ENCODE results near the gene IL1A.

DNA sequence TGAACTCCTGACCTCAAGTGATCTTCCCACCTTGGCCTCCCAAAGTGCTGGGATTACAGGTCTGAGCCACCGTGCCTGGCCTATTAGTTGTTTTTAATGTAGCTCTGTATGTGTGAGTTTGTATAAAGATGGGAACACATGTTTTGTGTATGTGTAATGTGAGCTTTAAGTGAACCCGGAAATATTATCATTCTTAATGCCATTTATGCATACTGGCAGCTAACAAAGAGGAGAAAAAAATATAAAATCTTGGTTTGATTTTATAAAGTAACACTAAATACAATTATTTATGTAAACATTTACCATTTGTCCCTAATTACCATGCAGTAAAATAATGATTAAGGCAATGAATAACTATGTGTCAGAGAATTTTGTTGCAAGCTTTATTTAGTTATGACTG lies 10.7 kb downstream of the IL1A start:
- no peak for TF ChIP-seq CTCF (IDR thresholded peaks at IDR 0.05)
- TF ChIP-seq, protein P1, sequence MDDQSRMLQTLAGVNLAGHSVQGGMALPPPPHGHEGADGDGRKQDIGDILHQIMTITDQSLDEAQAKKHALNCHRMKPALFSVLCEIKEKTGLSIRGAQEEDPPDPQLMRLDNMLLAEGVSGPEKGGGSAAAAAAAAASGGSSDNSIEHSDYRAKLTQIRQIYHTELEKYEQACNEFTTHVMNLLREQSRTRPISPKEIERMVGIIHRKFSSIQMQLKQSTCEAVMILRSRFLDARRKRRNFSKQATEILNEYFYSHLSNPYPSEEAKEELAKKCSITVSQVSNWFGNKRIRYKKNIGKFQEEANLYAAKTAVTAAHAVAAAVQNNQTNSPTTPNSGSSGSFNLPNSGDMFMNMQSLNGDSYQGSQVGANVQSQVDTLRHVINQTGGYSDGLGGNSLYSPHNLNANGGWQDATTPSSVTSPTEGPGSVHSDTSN (IDR thresholded peaks at IDR 0.05), result no peak
- no peak for TF ChIP-seq YY1 (IDR thresholded peaks at IDR 0.05; ENCODE audit: low read depth)
- no peak for TF ChIP-seq CHD2 (IDR thresholded peaks at IDR 0.05; ENCODE audit: low read length, partially characterized antibody)
- no peak for TF ChIP-seq JUND (IDR thresholded peaks at IDR 0.05)
- TF ChIP-seq GABPA (IDR thresholded peaks at IDR 0.05; ENCODE audit: low read depth), result no peak
- TF ChIP-seq RCOR1 (IDR thresholded peaks at IDR 0.05; ENCODE audit: low read length), result no peak
- TF ChIP-seq SIN3A (IDR thresholded peaks at IDR 0.05; ENCODE audit: borderline replicate concordance, low read depth, low read length), result no peak
- no peak for TF ChIP-seq RXRA (IDR thresholded peaks at IDR 0.05; ENCODE audit: borderline replicate concordance, low read depth)
